HepG2 (cell line): Measurements from ENCODE around the gene TJAP1.

ENCODE experiments used
- FOXP1 ChIP-seq, 2 experiments: fragments of 450-650 bp in 1 of 2; IDR thresholded peaks; 2 replicates each; pipeline ENCODE4 v1.6.1; 2017 to 2018; ENCODE audit warnings: antibody characterized with exemption in 1 of 2
- ZNF264 ChIP-seq: sonication (generic); formaldehyde crosslinking; IDR thresholded peaks from 2 replicates; pipeline ENCODE4 v1.4.0; 2020; ENCODE audit warnings: missing genetic modification reagents

GRCh38 chr6:43451939-43452338 is 25.4 kb upstream of the TJAP1 start:
- TF ChIP-seq FOXP1 (IDR thresholded peaks at IDR 0.05) (no peak), FOXP1 (CRISPR knock-in tag; IDR thresholded peaks at IDR 0.05) (no peak), ZNF264 (CRISPR knock-in tag) (no peak)
